Hepatic stellate cell (primary cell): ENCODE measurements around the gene CLDN9.

Experiments used
- DNase-seq: peaks from one replicate; pipeline ENCODE4 v3.0.0; 2011; ENCODE audit warnings: low spot score

CLDN9 gene, protein sequence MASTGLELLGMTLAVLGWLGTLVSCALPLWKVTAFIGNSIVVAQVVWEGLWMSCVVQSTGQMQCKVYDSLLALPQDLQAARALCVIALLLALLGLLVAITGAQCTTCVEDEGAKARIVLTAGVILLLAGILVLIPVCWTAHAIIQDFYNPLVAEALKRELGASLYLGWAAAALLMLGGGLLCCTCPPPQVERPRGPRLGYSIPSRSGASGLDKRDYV

DNA sequence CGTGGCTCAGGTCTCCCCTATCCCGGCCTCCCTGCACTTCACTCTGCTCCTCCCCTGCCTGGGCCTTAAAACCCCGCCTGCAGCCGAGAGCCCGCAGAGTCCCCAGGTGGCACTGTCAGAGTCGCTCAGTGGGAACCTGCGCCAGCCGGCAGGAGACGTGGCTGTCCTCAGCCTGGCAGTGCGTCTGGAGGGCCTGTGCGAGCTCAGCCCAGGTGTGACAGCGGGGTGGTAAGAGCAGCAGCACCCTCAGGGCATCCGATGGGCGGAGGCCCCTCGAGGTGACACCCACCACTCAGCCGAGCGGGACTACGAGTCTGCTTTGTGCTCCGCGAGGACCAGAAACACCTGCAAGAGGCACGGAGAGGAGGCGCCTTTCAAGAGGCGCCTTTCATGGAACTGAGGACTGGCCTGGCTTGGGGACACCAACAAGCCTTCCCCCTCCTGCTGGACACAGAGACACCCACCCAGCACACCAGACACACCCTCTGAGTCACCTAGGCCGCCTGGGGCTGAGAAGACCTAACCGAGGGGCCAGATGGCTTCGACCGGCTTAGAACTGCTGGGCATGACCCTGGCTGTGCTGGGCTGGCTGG, at the start of gene CLDN9:
CLDN9 (plus strand) TSS at position 96 of the 593 bp plus-strand sequence; CDS start at position 536, 440 bp downstream.
- DNase-seq = no peak

DNA sequence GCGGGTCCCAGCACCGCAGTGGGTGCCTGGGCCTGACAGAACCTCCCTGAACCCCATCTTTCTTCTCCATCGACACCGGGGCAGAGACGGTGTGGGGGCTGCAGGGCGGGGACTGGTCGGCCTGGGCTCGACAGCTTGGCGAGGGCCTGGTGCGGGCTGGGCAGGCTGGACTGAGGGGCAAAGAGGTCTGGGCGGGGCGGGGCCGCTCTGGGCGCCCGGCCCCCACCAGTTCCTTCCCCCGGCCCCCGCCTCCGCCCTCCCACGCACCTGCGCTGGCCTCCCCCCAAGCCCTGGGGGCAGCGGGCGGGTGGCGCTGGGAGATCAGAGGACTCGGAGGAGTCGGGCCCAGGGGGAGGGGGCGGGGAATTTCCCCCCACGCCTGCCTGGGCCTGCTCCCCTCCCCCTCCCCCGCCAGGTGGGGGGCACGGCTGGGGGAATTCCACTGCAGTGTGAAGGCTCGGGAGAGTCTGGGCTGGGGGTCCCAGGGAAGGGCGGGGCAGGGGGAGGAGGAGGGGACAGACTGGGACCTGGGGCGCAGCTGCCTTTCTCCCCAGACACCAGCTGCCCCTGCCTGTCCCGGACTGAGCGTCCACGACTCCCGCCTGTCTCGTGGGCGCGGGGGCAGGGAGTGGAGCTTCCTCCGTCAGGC, 49.5 kb upstream of the CLDN9 start:
- no peak for DNase-seq

DNA sequence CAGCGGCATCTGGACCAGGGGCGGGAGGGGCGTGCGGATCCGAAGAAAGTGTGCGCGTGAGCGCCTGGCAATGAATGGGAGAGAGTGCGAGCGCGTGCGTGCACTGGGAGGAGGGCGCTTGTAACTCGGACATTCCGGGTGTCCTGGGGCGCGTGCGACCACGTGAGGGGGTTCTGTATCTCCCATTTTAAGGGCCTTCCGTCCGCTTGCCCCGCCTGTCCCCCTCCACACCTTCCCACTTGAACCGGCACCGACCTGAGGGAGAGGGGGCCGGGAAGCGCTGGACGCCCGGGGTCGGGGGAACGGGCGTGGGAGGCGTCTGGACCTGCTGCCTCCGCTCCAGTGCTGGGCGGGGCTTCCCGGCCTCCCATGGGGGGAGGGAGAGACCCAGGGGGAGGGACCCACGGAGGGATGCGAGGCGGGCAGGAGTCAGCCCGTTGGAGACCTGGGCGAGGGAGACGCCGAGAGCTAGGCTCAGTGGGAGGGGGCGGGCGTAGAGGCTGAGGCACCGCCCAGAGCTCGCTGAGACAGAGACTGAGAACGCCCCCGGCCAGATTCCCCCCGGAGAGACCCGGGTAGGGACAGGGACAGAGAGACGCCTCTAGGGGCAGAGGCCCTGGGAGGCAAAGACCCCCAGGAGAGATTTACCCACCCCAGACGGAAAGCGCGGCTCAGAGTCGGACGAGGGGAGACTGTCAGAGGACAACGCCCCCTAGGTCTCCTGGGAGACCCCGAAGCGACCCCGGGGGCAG, 48.8 kb upstream of the CLDN9 start, which contains the start of gene KREMEN2:
KREMEN2 (plus strand) TSS at position 553 of the 752 bp plus-strand sequence. CDS start 246 bp downstream, outside the sequence.
- no peak for DNase-seq

DNA sequence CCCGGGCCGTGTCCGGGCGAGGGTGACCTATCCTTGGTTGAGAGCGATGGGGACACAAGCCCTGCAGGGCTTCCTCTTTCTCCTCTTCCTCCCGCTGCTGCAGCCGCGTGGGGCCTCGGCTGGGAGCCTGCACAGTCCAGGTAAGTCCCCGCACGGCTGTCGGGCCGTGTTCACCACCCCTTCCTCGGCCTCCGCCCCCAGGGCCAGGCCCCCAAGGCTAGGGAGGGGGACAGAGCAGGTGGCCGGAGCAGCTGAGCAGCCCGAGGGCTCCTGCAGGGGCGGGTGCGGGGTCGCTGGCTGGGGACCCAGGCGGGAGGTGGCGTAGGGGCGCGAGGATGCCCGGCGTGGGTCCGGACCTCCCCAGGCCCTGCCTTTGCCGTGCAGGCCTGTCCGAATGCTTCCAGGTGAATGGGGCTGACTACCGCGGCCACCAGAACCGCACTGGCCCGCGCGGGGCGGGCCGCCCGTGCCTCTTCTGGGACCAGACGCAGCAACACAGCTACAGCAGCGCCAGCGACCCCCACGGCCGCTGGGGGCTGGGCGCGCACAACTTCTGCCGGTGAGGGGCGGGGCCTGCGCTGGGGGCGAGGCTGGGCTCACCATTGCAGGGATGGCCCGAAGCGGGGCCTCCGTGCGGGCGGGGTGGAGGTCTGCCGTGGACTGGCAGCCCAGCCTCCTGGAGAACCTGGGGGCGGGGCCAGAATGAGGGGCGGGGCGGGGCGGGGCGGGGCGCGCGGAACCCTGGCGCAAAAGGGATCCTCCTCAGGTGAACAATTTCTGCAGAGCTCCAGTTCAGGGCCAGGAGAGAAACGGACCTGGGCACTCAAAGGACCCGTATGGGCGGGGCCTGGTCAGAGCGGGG, 48.0 kb upstream of the CLDN9 start:
- no peak for DNase-seq

DNA sequence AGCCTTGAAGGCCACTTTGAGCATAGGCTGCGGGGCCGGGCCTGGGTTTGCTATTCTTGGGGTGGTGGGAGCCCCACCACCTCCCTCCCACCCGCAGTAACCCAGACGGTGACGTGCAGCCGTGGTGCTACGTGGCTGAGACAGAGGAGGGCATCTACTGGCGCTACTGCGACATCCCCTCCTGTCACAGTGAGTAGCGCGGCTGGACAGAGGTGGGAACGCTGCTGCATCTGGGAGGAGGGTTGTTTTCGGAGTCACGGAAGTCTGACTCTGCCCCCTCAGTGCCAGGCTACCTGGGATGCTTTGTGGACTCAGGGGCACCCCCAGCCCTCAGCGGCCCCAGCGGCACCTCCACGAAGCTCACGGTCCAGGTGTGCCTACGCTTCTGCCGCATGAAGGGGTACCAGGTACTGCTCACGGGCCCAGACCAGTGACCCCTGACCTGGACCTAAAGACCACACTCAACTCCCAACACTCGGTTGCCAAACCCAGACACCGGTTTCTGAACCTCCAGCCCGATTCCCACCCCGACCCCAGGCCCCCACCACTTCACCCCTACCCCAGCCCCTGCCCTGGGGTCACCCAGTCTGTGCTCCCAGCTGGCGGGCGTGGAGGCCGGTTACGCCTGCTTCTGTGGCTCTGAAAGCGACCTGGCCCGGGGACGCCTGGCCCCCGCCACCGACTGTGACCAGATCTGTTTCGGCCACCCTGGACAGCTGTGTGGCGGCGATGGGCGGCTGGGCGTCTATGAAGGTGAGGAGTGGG, 46.5 kb upstream of the CLDN9 start:
- no peak for DNase-seq

DNA sequence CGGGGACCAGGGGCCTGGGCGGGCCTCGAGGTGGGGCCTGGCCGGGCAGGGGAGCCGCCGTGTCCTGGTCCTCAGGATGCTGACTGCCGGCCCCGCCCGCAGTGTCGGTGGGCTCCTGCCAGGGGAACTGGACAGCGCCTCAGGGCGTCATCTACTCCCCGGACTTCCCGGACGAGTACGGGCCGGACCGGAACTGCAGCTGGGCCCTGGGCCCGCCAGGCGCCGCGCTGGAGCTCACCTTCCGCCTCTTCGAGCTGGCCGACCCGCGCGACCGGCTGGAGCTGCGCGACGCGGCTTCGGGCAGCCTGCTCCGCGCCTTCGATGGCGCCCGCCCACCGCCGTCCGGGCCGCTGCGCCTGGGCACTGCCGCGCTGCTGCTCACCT, 45.9 kb upstream of the CLDN9 start:
- DNase-seq = no peak

DNA sequence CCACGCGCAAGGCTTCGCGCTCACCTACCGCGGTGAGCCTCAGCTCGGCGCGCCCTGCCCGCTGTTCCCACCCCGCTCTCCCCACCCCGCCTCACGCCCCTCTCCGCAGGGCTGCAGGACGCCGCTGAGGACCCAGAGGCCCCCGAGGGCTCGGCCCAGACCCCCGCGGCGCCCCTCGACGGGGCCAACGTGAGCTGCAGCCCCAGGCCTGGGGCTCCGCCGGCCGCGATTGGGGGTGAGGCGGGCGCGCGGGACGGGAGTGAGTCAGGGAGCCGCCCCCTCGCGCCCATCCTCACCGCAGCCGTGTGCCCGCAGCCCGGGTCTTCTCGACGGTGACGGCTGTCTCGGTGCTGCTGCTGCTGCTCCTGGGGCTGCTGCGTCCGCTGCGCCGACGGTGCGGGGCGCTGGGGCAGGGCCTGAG, 45.5 kb upstream of the CLDN9 start:
- DNase-seq = no peak

DNA sequence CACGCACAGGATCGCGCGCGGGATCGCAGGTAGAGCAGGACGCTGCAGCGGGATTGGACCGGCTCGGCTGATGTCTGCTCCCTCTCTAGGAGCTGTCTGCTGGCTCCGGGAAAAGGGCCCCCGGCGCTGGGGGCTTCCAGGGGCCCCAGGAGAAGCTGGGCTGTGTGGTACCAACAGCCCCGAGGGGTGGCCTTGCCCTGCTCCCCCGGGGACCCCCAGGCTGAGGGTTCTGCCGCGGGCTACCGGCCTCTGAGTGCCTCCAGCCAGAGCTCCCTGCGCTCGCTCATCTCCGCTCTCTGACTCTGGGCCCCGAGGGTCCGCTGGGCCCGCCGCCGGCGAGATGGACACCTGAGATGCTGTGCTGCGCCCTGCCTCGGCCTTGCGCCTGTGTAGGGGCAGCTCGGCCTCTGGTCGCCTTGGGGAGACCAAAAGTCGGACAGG, 45.0 kb upstream of the CLDN9 start:
- DNase-seq = no peak

DNA sequence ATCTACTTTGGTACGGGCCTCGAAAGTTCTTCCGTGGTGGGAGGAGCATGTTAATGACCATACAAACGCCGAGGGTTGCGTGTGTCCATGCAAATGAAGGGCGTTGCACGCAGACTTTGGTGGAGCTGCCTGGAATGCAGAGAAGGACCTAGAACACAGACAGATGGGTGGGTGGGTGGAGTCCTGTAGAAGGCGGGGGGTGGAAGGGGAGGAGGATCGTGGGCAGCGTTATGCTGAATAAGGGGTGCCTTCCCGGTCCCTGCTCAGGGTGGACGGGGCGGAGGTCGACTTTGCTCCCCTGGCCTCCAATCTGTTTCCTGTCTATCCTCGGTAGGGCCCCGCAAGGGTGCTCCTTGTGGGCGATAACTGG, 44.4 kb upstream of the CLDN9 start:
- no peak for DNase-seq

DNA sequence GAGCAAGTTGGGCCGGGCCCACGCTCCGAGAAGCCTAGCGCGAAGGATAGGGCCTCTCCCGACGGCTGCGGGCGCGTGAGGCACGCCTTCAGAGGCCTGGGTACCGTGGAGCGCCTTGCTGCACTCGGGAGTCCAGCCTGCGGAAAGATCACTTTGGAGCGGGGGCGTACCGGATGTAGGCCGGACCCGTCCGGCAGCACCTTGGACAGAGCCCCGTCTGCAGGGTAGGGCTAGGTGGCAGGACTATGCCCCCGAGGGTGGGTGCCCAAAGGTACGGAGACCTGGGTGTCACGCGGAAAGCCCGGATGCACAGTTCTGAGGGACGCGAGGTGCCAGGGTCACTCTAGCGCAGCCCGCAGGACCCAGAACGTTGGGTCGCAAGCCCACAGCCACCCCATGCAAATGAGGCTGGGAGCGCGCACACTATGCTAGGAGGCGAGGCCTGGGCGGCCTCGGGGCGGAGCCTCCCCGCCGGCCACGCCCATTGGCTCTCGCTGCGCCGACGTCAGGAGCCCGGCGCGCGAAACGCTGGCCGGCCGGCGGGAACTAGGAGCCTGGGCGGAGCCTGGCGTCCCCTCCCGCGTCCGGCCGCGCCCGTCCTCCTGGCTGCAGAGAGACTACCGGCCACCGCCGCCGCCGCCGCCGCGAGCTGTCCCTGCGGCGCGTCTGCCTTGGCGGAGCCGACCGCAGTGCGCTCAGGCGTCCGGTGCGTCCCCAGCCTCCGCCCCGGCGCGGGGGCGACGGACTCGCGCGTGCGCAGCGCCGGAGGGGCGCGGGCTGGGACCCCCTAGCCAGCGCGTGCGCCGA, 43.8 kb upstream of the CLDN9 start, which contains the start of gene PAQR4:
PAQR4 (plus strand) TSS at position 611 of the 807 bp plus-strand sequence. CDS start 327 bp downstream, outside the sequence.
- peak; percentile 96 for DNase-seq

DNA sequence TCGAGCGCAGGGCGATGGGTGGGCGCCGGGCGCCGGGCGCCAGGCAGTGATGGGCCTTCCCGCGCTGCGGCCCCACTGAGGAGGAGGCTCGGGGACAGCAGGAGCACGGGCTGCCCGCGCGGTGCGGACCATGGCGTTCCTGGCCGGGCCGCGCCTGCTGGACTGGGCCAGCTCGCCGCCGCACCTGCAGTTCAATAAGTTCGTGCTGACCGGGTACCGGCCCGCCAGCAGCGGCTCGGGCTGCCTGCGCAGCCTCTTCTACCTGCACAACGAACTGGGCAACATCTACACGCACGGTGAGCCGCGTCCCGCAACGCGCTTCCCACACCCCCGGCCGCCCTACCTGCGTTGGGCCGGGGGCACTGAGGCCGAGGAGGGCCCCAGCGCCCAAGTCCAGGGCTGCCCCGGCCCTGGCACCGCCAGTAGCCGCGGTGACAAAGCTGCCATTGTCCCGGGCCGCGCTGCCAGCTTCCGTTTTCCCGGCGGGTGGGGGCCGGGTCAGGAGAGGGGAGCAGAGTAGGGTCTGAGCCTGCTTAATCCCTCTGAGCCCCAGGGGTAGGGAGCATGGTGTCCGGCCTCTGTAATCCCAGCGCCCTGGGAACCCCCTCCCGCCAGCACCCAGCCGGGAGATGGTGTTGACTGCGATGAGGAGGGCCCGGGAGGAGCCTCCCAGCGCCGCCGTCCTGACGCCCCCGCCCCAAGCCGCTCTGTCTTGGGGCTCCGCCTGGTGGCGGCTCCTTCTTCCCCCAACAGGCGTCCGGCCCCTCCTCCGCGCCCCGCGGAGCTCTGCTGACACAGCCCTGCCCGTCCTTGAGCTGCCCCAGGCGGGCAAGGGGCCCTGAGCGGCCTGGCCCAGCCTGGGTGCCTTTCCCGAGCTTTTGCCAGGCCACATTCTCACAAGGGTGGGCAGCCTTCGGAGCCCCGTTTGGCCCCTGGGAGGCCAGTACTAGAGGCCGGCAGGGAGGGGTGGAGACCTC, 42.9 kb upstream of the CLDN9 start:
- DNase-seq = peak; percentile 64

DNA sequence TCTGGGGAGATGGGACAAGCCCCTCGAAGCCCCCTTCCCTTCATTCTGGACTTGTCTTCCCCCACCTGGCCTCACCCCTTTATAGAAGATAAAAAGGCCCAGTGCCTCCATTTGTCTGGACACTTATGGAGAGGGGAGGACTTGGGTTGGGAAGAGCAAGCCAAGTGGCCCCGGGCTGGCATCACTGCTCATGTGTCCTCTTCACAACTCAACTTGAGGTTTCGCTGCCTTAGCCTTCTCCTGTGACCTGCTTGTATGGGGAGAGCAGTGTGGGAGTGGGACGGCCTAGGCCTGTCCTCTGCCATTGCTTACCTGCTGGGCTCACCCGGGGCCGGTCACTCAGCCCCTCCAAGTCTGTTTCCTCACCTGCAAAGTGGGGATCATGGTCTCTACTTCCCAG, 42.2 kb upstream of the CLDN9 start:
- DNase-seq = no peak

DNA sequence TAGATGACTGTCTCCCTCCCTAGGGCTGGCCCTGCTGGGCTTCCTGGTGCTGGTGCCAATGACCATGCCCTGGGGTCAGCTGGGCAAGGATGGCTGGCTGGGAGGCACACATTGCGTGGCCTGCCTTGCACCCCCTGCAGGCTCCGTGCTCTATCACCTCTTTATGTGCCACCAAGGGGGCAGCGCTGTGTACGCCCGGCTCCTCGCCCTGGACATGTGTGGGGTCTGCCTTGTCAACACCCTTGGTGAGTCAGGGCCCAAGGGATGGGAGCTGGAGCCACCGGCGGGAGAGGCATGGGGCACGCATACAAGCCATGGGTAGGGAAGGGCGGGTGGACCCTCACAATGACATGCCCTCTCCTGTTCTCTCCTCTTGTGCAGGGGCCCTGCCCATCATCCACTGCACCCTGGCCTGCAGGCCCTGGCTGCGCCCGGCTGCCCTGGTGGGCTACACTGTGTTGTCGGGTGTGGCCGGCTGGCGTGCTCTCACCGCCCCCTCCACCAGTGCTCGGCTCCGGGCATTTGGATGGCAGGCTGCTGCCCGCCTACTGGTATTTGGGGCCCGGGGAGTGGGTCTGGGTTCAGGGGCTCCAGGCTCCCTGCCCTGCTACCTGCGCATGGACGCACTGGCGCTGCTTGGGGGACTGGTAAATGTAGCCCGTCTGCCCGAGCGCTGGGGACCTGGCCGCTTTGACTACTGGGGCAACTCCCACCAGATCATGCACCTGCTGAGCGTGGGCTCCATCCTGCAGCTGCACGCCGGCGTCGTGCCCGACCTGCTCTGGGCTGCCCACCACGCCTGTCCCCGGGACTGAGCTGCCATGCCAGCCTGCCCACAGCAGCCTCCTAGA, 41.4 kb upstream of the CLDN9 start:
- DNase-seq = no peak

DNA sequence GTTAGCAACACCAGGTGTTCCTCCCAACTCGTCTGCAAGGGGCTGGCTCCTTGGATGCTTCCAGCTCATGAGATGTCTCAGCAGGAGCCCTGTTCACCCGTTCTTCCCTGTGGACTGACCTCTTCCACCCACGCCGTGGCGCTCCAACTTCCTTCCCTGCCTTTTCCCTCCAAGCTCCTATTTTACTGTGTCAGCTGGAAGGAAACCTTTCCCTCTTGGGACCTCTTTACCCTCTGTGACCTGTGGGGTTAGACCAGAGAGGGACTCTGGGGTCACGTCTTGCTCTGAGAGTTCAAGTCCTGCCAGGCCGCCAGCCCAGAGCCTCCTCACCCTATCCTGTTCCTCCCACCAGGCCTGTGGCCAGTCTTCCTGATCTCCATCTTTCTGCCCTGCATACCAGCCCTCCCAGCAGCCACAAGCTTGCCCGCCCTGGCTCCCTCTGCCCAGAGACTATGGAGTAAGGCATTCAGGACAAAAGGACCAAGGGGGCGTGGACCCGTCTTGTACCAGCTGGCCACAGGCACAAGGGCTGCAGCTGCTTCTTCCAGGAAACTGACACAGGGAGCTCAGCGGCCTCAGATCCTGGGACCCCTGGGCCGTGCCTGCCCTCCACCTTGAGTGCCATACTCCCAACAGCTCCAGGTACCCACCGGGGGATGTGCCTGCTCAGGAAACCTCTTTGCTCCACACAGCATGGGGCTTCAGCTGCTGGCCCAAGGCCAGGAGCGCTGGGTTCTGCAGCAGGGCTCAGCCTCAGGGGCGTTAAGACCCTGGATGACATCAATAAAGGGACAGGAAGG, 40.5 kb upstream of the CLDN9 start:
- no peak for DNase-seq

DNA sequence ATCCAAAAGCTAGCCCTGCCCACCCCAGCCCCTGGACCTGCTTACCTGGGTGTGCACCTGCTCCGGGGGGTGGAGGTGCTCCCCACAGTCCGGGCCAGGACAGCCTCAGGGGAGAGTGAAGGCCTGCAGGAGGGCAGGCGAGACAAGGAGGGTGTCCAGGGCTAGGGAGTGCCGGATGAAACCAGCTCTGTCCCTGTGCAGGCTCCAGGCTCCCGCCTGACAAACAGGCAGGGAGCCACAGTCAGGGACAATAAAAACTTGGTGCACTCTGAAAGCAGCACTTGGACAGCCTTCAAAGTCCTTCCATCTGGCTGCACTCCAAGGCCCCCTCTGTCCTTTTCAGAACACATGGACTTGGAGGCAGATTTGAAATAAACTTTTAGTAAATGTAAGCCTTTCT, 39.6 kb upstream of the CLDN9 start:
- DNase-seq = no peak

DNA sequence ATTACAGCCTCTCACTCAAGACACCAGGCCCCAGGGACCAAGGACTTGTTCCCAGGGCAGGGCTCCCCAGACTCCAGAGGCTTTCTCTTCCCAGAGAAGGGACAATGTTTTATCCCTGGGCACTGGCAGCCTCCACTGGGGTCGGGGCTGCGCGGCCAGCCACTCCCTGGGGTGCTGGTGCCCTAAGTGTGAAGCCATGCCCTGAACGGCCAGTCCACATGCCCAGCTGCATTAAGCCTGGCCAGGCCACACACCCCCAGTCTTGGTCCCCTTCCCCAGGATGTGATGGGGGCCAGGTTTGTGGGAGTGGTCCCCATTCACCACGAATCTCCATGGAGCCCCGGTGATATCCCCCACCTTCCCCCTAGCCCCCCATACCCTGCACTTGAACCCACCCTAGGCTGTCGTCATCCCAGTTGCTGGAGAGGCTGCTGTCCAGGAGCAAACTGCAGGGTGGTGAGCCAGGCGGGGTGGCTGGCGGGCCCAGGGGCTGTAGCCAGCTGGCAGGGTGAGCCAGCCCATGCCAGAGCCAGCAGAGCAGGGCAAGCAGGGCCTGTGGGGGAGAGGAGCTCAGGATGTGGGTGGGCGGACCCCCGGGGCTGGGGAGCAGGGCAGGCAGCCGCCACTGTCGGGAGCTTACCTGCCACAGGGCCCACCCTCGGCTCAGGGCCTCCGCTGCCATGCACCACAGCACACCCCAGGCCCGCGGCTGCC, 39.0 kb upstream of the CLDN9 start:
- DNase-seq = no peak
